PC-9 (cell line): ENCODE results near the gene TMEM131L.

ENCODE experiments used
- EZH2 ChIP-seq: fragments of 200-600 bp; sonication (generic); IDR thresholded peaks from 2 replicates; pipeline ENCODE4 v1.8.0; 2017; ENCODE audit warnings: antibody characterized with exemption, low read depth
- TF ChIP-seq, protein P1 (sequence below): fragments of 200-600 bp; sonication (generic); conservative IDR thresholded peaks from 2 replicates; pipeline ENCODE4 v1.6.1; 2017; ENCODE audit warnings: mixed run types, antibody characterized with exemption, mild to moderate bottlenecking, moderate library complexity

DNA sequence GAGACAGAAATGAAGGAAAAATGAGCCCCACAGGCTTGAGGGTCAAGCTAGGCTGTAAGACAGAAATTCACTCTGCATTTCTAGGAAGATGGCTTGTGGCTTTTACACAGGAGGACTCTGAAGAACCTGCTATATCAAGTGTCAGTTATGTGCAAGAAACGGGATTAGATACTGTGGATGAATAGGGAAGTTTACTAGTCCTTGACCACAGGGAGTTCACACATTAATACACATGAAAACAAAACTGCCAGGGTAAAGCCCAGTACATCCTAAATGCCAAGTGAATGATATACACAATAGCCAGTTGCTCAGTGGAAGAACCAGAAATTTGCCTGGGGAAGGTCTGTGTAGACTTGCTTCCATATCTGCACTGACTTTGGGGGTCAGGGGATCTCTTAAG is 53.5 kb downstream of the TMEM131L start:
- TF ChIP-seq, protein P1, sequence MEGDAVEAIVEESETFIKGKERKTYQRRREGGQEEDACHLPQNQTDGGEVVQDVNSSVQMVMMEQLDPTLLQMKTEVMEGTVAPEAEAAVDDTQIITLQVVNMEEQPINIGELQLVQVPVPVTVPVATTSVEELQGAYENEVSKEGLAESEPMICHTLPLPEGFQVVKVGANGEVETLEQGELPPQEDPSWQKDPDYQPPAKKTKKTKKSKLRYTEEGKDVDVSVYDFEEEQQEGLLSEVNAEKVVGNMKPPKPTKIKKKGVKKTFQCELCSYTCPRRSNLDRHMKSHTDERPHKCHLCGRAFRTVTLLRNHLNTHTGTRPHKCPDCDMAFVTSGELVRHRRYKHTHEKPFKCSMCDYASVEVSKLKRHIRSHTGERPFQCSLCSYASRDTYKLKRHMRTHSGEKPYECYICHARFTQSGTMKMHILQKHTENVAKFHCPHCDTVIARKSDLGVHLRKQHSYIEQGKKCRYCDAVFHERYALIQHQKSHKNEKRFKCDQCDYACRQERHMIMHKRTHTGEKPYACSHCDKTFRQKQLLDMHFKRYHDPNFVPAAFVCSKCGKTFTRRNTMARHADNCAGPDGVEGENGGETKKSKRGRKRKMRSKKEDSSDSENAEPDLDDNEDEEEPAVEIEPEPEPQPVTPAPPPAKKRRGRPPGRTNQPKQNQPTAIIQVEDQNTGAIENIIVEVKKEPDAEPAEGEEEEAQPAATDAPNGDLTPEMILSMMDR: no peak
- no peak for TF ChIP-seq EZH2
